Upper lobe of left lung (tissue), 6 donors: ENCODE measurements around the gene CDH6. TPM values are rescaled to one million over a fixed set of nuclear protein-coding genes. Genes with fewer than 3 reads are reported as not detected.

Experiments
- ATAC-seq, 2 donors: fragments of 200-7000 bp; cut with Tn5 transposase; one replicate each; pipeline ENCODE4 v1.9.1; 2022; ENCODE audit warnings: mild to moderate bottlenecking in 2 of 2, moderate library complexity in 2 of 2; ENCODE audit not compliant: low FRiP score in 2 of 2
- DNase-seq, 2 donors: peaks; one replicate each; pipeline ENCODE4 v3.0.0-alpha.2; 2019 to 2020
- H3K27ac ChIP-seq, 4 donors: fragments of 200-600 bp; sonication (generic); one replicate each; pipeline ENCODE4 v1.5.1; 2016 to 2019
- H3K27me3 ChIP-seq, 4 donors: fragments of 200-600 bp; sonication (generic); one replicate each; pipeline ENCODE4 v1.5.1; 2017 to 2019
- H3K36me3 ChIP-seq, 4 donors: fragments of 200-600 bp; sonication (generic); one replicate each; pipeline ENCODE4 v1.5.1; 2016 to 2019
- H3K4me1 ChIP-seq, 4 donors: fragments of 200-600 bp; sonication (generic); one replicate each; pipeline ENCODE4 v1.5.1; 2018 to 2019
- H3K4me3 ChIP-seq, 4 donors: fragments of 200-600 bp; sonication (generic); one replicate each; pipeline ENCODE4 v1.5.1; 2017 to 2019; ENCODE audit warnings: mild to moderate bottlenecking in 2 of 4, moderate library complexity in 1 of 4
- H3K9me3 ChIP-seq, 4 donors: fragments of 200-600 bp; sonication (generic); one replicate each; pipeline ENCODE4 v1.5.1; 2018 to 2019
- EP300 ChIP-seq, 4 donors: sonication (generic); formaldehyde crosslinking; IDR thresholded peaks; one replicate each; pipeline ENCODE4 v1.5.1; 2017; ENCODE audit warnings: antibody characterized with exemption in 4 of 4, control low read depth in 2 of 4
- POLR2A ChIP-seq, 4 donors: fragments of 450-650 bp; IDR thresholded peaks; one replicate each; pipeline ENCODE4 v1.5.1; 2016 to 2017; ENCODE audit warnings: antibody characterized with exemption in 4 of 4, mild to moderate bottlenecking in 2 of 4
- POLR2AphosphoS5 ChIP-seq, 2 donors: sonication (generic); formaldehyde crosslinking; IDR thresholded peaks; one replicate each; pipeline ENCODE4 v1.5.1; 2017; ENCODE audit warnings: antibody characterized with exemption in 2 of 2
- WGBS, 2 donors: methylation state at CpG; one replicate each; pipeline ENCODE4 v1.1.5; 2017 to 2018; 5-methylcytosine and 5-hydroxymethylcytosine counted together
- total RNA-seq, 6 donors: library from RNA; depleted of rRNA in 4 of 6; stranded (reverse); fragments of >200 nt in 4 of 6; gene quantifications; one replicate each; pipeline versions ENCODE4 v1.1.0 to v1.2.1, GENCODE V29; 2016 to 2021
- TF ChIP-seq, protein P1 (sequence below), 6 experiments: fragments of 450-650 bp in 4 of 6; fragments of 200-600 bp in 2 of 6; sonication (generic) in 2 of 6; IDR thresholded peaks; one replicate each; pipeline ENCODE4 v1.5.1; 2016 to 2019; ENCODE audit warnings: antibody characterized with exemption in 6 of 6
- donor health status: DM: no; HTN: no; CAD: no; lungs with moderate emphysema.
- donor health status: DM: no; HTN: yes; CAD: no; lungs with severe emphysema.

Gene CDH6
- total RNA-seq, 6 donors from 2014 or later, result 1.8 to 3.6 (median 2.6) TPM

DNA sequence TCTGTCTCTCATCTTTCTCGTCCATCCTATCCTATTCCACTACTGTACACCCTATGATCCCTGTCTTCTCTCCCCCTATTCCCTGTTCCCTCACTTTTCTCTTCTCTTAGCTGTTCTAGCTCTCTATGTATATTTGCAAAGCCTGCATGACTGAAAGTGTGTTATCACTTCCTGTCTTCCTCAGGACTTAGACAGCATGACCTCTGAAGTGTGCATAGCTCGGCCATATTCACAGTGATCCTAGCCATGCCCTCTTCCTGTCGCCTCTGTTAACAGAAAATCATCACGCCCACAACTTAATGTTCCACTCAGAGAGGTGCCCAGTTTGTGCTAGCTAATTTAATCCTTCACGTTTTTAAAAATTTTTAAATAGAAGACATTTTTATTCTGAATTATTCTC, 35.8 kb upstream of the CDH6 start:
- Histone ChIP-seq H3K36me3 (no peaks in the 10 kb centered on the region), H3K27me3 (no peaks in the 10 kb centered on the region), H3K27ac (no peak overlapping the region), H3K9me3 (no peaks in the 10 kb centered on the region), H3K4me3 (no peak overlapping the region), H3K4me1 (no peaks in the 10 kb centered on the region)
- ATAC-seq (no peak), DNase-seq (no peak)
- no peak for TF ChIP-seq POLR2AphosphoS5 (IDR thresholded peaks at IDR 0.05)
- TF ChIP-seq EP300 (IDR thresholded peaks at IDR 0.05), result no peak
- TF ChIP-seq, protein P1, sequence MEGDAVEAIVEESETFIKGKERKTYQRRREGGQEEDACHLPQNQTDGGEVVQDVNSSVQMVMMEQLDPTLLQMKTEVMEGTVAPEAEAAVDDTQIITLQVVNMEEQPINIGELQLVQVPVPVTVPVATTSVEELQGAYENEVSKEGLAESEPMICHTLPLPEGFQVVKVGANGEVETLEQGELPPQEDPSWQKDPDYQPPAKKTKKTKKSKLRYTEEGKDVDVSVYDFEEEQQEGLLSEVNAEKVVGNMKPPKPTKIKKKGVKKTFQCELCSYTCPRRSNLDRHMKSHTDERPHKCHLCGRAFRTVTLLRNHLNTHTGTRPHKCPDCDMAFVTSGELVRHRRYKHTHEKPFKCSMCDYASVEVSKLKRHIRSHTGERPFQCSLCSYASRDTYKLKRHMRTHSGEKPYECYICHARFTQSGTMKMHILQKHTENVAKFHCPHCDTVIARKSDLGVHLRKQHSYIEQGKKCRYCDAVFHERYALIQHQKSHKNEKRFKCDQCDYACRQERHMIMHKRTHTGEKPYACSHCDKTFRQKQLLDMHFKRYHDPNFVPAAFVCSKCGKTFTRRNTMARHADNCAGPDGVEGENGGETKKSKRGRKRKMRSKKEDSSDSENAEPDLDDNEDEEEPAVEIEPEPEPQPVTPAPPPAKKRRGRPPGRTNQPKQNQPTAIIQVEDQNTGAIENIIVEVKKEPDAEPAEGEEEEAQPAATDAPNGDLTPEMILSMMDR (IDR thresholded peaks at IDR 0.05), result no peak
- TF ChIP-seq POLR2A (IDR thresholded peaks at IDR 0.05), result no peak
- 51 to 55% methylated on average over 5 of the region's 5 CpGs for WGBS, 2 donors

DNA sequence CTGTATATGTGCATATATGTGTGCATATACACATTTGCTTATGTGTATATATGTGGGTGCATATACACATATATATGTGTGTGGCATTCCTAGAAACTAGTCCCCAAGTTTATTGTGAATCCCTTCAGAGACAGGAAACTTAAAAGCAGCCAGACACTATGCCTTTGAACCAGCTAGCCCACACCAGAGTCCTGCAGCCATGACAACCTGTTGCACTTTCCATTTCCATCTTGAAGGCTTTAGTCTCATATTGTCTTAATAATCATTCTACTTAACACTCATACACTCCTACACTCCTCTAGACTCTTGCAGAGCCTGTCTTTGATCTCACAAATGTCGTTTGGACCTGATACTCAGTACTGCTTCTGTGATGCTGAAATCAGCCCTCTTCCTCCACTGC, 34.8 kb upstream of the CDH6 start:
- Histone ChIP-seq H3K27ac (no peak overlapping the region), H3K4me3 (no peak overlapping the region), H3K9me3 (no peaks in the 10 kb centered on the region), H3K27me3 (no peaks in the 10 kb centered on the region), H3K4me1 (no peaks in the 10 kb centered on the region), H3K36me3 (no peaks in the 10 kb centered on the region)
- ATAC-seq, result no peak
- 32 to 43% methylated on average over 1 of the region's 1 CpG for WGBS, 2 donors
- TF ChIP-seq POLR2AphosphoS5 (IDR thresholded peaks at IDR 0.05), result no peak
- TF ChIP-seq, protein P1 (IDR thresholded peaks at IDR 0.05), result no peak
- TF ChIP-seq EP300 (IDR thresholded peaks at IDR 0.05), result no peak
- TF ChIP-seq POLR2A (IDR thresholded peaks at IDR 0.05), result no peak
- no peak for DNase-seq

DNA sequence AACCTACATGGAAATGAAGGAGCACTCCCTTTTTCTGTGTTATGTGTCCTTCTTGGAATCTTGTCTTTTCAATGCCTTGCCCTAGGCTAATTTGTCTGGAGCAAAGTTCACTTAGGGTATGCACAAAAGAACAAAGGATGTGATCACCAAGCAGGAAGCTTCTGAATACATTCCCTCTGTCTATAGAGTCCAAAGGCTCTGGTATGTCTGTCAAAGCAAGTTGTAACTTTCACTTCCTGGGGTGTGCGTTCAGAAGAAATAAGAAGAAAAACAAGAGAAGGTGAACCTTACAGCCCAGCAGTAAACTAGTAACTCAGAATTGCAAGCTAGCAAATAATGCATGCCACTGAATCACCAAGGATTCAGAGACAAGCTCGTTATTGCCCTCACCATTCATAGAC, 31.7 kb upstream of the CDH6 start:
- WGBS, 2 donors, result 19 to 33% methylated on average over 2 of the region's 2 CpGs

DNA sequence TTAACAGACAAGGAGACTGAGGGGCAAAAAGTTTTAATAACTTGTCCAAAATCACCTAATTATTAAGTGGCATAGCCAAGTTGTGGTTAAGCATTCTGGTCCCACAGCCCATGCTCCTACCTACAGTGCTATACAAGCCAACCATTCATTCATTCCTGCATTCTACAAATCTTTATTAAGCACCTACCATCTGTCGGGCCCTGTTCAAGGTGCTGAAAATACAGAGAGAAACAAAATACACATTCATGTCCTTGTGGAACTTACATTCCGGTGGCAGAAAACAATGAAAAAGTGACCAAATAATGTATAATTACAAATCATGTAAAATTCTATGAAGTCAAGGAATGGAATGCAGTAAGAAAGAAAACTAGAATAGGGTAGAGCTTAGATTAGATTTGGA, 27.8 kb upstream of the CDH6 start:
- H3K4me1 ChIP-seq, result no peaks in the 10 kb centered on the region
- no peaks in the 10 kb centered on the region for H3K27me3 ChIP-seq
- no peak for TF ChIP-seq POLR2AphosphoS5 (IDR thresholded peaks at IDR 0.05)
- TF ChIP-seq EP300 (IDR thresholded peaks at IDR 0.05), result no peak
- no peak for TF ChIP-seq POLR2A (IDR thresholded peaks at IDR 0.05)
- TF ChIP-seq, protein P1 (IDR thresholded peaks at IDR 0.05), result no peak
- no peak for DNase-seq
- no peaks in the 10 kb centered on the region for H3K36me3 ChIP-seq
- H3K9me3 ChIP-seq, result no peaks in the 10 kb centered on the region
- no peak overlapping the region for H3K4me3 ChIP-seq
- WGBS, 2 donors, result 81 to 90% methylated on average over 2 of the region's 2 CpGs
- no peak overlapping the region for H3K27ac ChIP-seq
- no peak for ATAC-seq

More for the DNA sequence above, 31.7 kb upstream of the CDH6 start:
- no peak overlapping the region for H3K4me3 ChIP-seq
- DNase-seq, result no peak
- H3K36me3 ChIP-seq, result no peaks in the 10 kb centered on the region
- TF ChIP-seq EP300 (IDR thresholded peaks at IDR 0.05), result no peak
- TF ChIP-seq, protein P1 (IDR thresholded peaks at IDR 0.05), result no peak
- no peak for TF ChIP-seq POLR2A (IDR thresholded peaks at IDR 0.05)
- H3K27ac ChIP-seq, result no peak overlapping the region
- H3K27me3 ChIP-seq, result no peaks in the 10 kb centered on the region
- H3K9me3 ChIP-seq, result no peaks in the 10 kb centered on the region
- H3K4me1 ChIP-seq, result no peaks in the 10 kb centered on the region
- ATAC-seq, result no peak

DNA sequence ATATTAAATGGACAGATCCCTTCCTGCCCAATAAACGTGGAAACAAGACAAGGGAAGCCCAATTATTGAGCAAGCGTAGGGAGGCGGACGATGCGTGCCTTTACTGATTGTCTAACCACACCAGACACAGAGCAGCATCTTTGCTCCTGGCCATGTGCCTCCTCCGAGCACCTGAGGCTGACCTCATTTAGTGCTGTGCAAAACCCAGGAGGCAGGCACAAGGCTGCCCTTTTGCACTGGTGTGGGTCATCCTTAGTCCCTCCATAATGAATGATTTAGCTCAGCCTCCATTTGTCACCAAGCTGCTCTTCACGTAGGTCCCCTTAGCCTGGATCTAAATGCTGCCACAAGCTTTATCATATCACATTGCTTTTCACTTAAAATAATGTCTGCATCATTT, 24.1 kb upstream of the CDH6 start:
- H3K27ac ChIP-seq, result no peak overlapping the region
- no peaks in the 10 kb centered on the region for H3K9me3 ChIP-seq
- H3K36me3 ChIP-seq, result no peaks in the 10 kb centered on the region
- no peak for TF ChIP-seq POLR2A (IDR thresholded peaks at IDR 0.05)
- TF ChIP-seq EP300 (IDR thresholded peaks at IDR 0.05), result no peak
- TF ChIP-seq, protein P1 (IDR thresholded peaks at IDR 0.05), result no peak
- no peak for TF ChIP-seq POLR2AphosphoS5 (IDR thresholded peaks at IDR 0.05)
- no peak for DNase-seq
- WGBS, 2 donors, result 86 to 90% methylated on average over 7 of the region's 7 CpGs
- H3K4me1 ChIP-seq, result no peaks in the 10 kb centered on the region
- no peak for ATAC-seq
- H3K4me3 ChIP-seq, result no peak overlapping the region
- no peaks in the 10 kb centered on the region for H3K27me3 ChIP-seq
